Tibial nerve (tissue), 4 donors: ENCODE data around the gene NPVF. TPM values are rescaled to one million over a fixed set of nuclear protein-coding genes. Genes with fewer than 3 reads are reported as not detected.
A peak's percentile ranks its signal among the peaks of the same experiment; 100 is the strongest.

Source experiments
- DNase-seq, 2 donors: peaks; one replicate each; pipeline ENCODE4 v3.0.0-alpha.2; 2019; ENCODE audit warnings: low spot score in 2 of 2
- H3K27ac ChIP-seq, 4 donors: fragments of 200-600 bp; sonication (generic) in 3 of 4; one replicate each; pipeline ENCODE4 v1.5.1; 2017 to 2019; ENCODE audit warnings: mild to moderate bottlenecking in 1 of 4
- H3K27me3 ChIP-seq, 2 donors: fragments of 200-600 bp; sonication (generic) in 1 of 2; one replicate each; pipeline versions ENCODE4 v1.5.1 to v1.6.0; 2017 to 2019
- H3K36me3 ChIP-seq, 3 donors: fragments of 200-600 bp; sonication (generic); one replicate each; pipeline ENCODE4 v1.5.1; 2018 to 2019
- H3K4me1 ChIP-seq, 4 donors: fragments of 200-600 bp; sonication (generic) in 3 of 4; one replicate each; pipeline ENCODE4 v1.5.1; 2017 to 2019
- H3K4me3 ChIP-seq, 4 donors: fragments of 200-600 bp; sonication (generic) in 3 of 4; one replicate each; pipeline ENCODE4 v1.5.1; 2017 to 2019; ENCODE audit warnings: mild to moderate bottlenecking in 1 of 4, moderate library complexity in 1 of 4
- H3K9me3 ChIP-seq, 4 donors: fragments of 200-600 bp; sonication (generic) in 3 of 4; one replicate each; pipeline ENCODE4 v1.5.1; 2017 to 2019
- CTCF ChIP-seq, 5 experiments: fragments of 200-600 bp in 3 of 5; fragments of 450-650 bp in 2 of 5; sonication (generic) in 3 of 5; IDR thresholded peaks; one replicate each; pipeline ENCODE4 v1.5.1; 2016 to 2019; ENCODE audit warnings: antibody characterized with exemption in 5 of 5, mild to moderate bottlenecking in 3 of 5, moderate library complexity in 2 of 5
- EP300 ChIP-seq, 2 donors: sonication (generic); formaldehyde crosslinking; IDR thresholded peaks; one replicate each; pipeline ENCODE4 v1.6.1; 2017; ENCODE audit warnings: antibody characterized with exemption in 2 of 2, mild to moderate bottlenecking in 1 of 2
- POLR2A ChIP-seq, 2 donors: fragments of 450-650 bp; IDR thresholded peaks; one replicate each; pipeline ENCODE4 v1.6.1; 2017; ENCODE audit warnings: antibody characterized with exemption in 2 of 2, mild to moderate bottlenecking in 2 of 2, moderate library complexity in 2 of 2
- WGBS, 2 donors: methylation state at CpG; one replicate each; pipeline ENCODE4 v1.1.5; 2018; 5-methylcytosine and 5-hydroxymethylcytosine counted together
- total RNA-seq, 4 donors: library from RNA; depleted of rRNA; stranded (reverse); fragments of >200 nt; gene quantifications; one replicate each; pipeline ENCODE4 v1.1.0, GENCODE V29; 2016

NPVF gene
- total RNA-seq, 4 donors from 2014 or later, result not detected

- Histone ChIP-seq H3K4me1 (peaks cover 0 to 30% (median 0%) of the 10 kb centered on the region in 4 donors), H3K36me3 (no peaks in the 10 kb centered on the region), H3K27me3 (no peaks in the 10 kb centered on the region), H3K4me3 (peak overlapping the region in 1 of 4 donors; percentile 16), H3K9me3 (no peaks in the 10 kb centered on the region), H3K27ac (peak overlapping the region in 2 of 4 donors; percentile 4 to 9)
- TF ChIP-seq CTCF (IDR thresholded peaks at IDR 0.05) (no peak), POLR2A (IDR thresholded peaks at IDR 0.05) (no peak), EP300 (IDR thresholded peaks at IDR 0.05) (no peak)
- 14 to 38% methylated on average over 5 of the region's 5 CpGs for WGBS, 2 donors
- no peak for DNase-seq
Observed at GRCh38 chr7:25260862-25261494, 32.7 kb upstream of the NPVF start.

- no peaks in the 10 kb centered on the region for H3K36me3 ChIP-seq
- H3K4me1 ChIP-seq, result peaks cover 0 to 30% (median 0%) of the 10 kb centered on the region in 4 donors
- no peaks in the 10 kb centered on the region for H3K9me3 ChIP-seq
- peak; percentile 22 to 68 for DNase-seq
- WGBS, 2 donors, result 26 to 27% methylated on average over 13 of the region's 13 CpGs
- H3K27ac ChIP-seq, result no peak overlapping the region
- H3K27me3 ChIP-seq, result no peaks in the 10 kb centered on the region
- H3K4me3 ChIP-seq, result no peak overlapping the region
- peak; percentile 59 to 84 (median 76) for TF ChIP-seq CTCF (IDR thresholded peaks at IDR 0.05)
- TF ChIP-seq POLR2A (IDR thresholded peaks at IDR 0.05), result no peak
Observed at GRCh38 chr7:25259487-25260243, 31.4 kb upstream of the NPVF start.

- Histone ChIP-seq H3K27ac (no peak overlapping the region), H3K36me3 (no peaks in the 10 kb centered on the region)
- 90 to 92% methylated on average over 6 of the region's 6 CpGs for WGBS, 2 donors
Observed at GRCh38 chr7:25256333-25256819, 28.1 kb upstream of the NPVF start.

GRCh38 chr7:25255611-25256332 is 27.5 kb upstream of the NPVF start:
- Histone ChIP-seq H3K4me3 (no peak overlapping the region), H3K27me3 (no peaks in the 10 kb centered on the region), H3K36me3 (no peaks in the 10 kb centered on the region), H3K27ac (no peak overlapping the region), H3K9me3 (no peaks in the 10 kb centered on the region), H3K4me1 (peaks cover 0 to 15% (median 0%) of the 10 kb centered on the region in 4 donors)
- WGBS, 2 donors, result 72 to 76% methylated on average over 7 of the region's 7 CpGs
- TF ChIP-seq CTCF (IDR thresholded peaks at IDR 0.05) (no peak), POLR2A (IDR thresholded peaks at IDR 0.05) (no peak), EP300 (IDR thresholded peaks at IDR 0.05) (no peak)
- no peak for DNase-seq

More at GRCh38 chr7:25256333-25256819, 28.1 kb upstream of the NPVF start:
- no peak for DNase-seq
- Histone ChIP-seq H3K4me1 (peaks cover 0 to 21% (median 0%) of the 10 kb centered on the region in 4 donors), H3K9me3 (no peaks in the 10 kb centered on the region), H3K27me3 (no peaks in the 10 kb centered on the region), H3K4me3 (no peak overlapping the region)
- TF ChIP-seq CTCF (IDR thresholded peaks at IDR 0.05) (no peak), EP300 (IDR thresholded peaks at IDR 0.05) (no peak), POLR2A (IDR thresholded peaks at IDR 0.05) (no peak)
